Mesenchymal stem cell (in vitro differentiated cells and primary cell): Measurements from ENCODE around the gene CIDEC.

Experiments
- DNase-seq: peaks from one replicate; pipeline ENCODE4 v3.0.0-alpha.2; 2013
- H2AFZ ChIP-seq: one replicate; pipeline ENCODE4 v1.6.1; 2013; ENCODE audit warnings: low read depth, mild to moderate bottlenecking, control low read depth, inconsistent platforms, low read length, moderate library complexity
- H2AK5ac ChIP-seq: 2 replicates; pipeline ENCODE4 v1.6.1; 2013; ENCODE audit warnings: low read length, moderate library complexity, mild to moderate bottlenecking, inconsistent platforms; ENCODE audit not compliant: severe bottlenecking
- H2BK120ac ChIP-seq: one replicate; pipeline ENCODE4 v1.6.1; 2013; ENCODE audit warnings: low read depth, mild to moderate bottlenecking, inconsistent platforms, low read length, moderate library complexity
- H2BK12ac ChIP-seq, 2 experiments: one replicate each; pipeline ENCODE4 v1.6.1; 2013; ENCODE audit warnings: inconsistent platforms in 2 of 2, low read length in 2 of 2, mild to moderate bottlenecking in 2 of 2, moderate library complexity in 2 of 2, control low read depth in 1 of 2
- H2BK15ac ChIP-seq: one replicate; pipeline ENCODE4 v1.6.1; 2013; ENCODE audit warnings: mild to moderate bottlenecking, low read depth, inconsistent platforms; ENCODE audit not compliant: poor library complexity, severe bottlenecking
- H2BK5ac ChIP-seq: 2 replicates; pipeline ENCODE4 v1.6.1; 2013; ENCODE audit warnings: low read depth, mild to moderate bottlenecking, low read length, control low read depth, inconsistent platforms; ENCODE audit not compliant: poor library complexity, severe bottlenecking
- H3K14ac ChIP-seq, 2 experiments: one replicate each; pipeline ENCODE4 v1.6.1; 2013; ENCODE audit warnings: inconsistent platforms in 2 of 2, low read length in 2 of 2, control low read depth in 1 of 2, mild to moderate bottlenecking in 1 of 2, moderate library complexity in 1 of 2
- H3K18ac ChIP-seq, 2 experiments: one replicate each; pipeline ENCODE4 v1.6.1; 2013; ENCODE audit warnings: inconsistent platforms in 2 of 2, low read length in 2 of 2, control low read depth in 1 of 2, low read depth in 1 of 2, mild to moderate bottlenecking in 1 of 2
- H3K23ac ChIP-seq, 2 experiments: one replicate each; pipeline ENCODE4 v1.6.1; 2013; ENCODE audit warnings: inconsistent platforms in 2 of 2, low read length in 2 of 2, mild to moderate bottlenecking in 2 of 2, moderate library complexity in 2 of 2, control low read depth in 1 of 2
- H3K27ac ChIP-seq: 2 replicates; pipeline ENCODE4 v1.5.1; 2013; ENCODE audit warnings: mild to moderate bottlenecking, moderate library complexity, low read length, control low read depth, inconsistent platforms; ENCODE audit not compliant: poor library complexity, severe bottlenecking
- H3K27me3 ChIP-seq, 2 experiments: 2 replicates each; pipeline versions ENCODE4 v1.6.1 to v1.7.0; 2013; ENCODE audit warnings: low read length in 2 of 2, mild to moderate bottlenecking in 2 of 2, moderate library complexity in 2 of 2, control low read depth in 1 of 2, inconsistent platforms in 1 of 2; ENCODE audit not compliant: control insufficient read depth in 1 of 2, insufficient read depth in 1 of 2
- H3K36me3 ChIP-seq, 2 experiments: 2 replicates each; pipeline versions ENCODE4 v1.6.1 to v1.7.0; 2013; ENCODE audit warnings: low read length in 2 of 2, control low read depth in 1 of 2, inconsistent platforms in 1 of 2, low read depth in 1 of 2, mild to moderate bottlenecking in 1 of 2; ENCODE audit not compliant: insufficient read depth in 2 of 2, control insufficient read depth in 1 of 2
- H3K4ac ChIP-seq, 2 experiments: one replicate each; pipeline ENCODE4 v1.6.1; 2013; ENCODE audit warnings: inconsistent platforms in 2 of 2, low read length in 2 of 2, mild to moderate bottlenecking in 2 of 2, moderate library complexity in 2 of 2, control low read depth in 1 of 2, low read depth in 1 of 2
- H3K4me1 ChIP-seq: 2 replicates; pipeline ENCODE4 v1.6.1; 2013; ENCODE audit warnings: low read depth, low read length, control low read depth; ENCODE audit not compliant: control insufficient read depth, insufficient read depth
- H3K4me2 ChIP-seq: 2 replicates; pipeline ENCODE4 v1.6.1; 2013; ENCODE audit warnings: low read length, mild to moderate bottlenecking, inconsistent platforms; ENCODE audit not compliant: poor library complexity, severe bottlenecking
- H3K4me3 ChIP-seq, 2 experiments: 2 replicates each; pipeline versions ENCODE4 v1.5.1 to v1.7.0; 2013; ENCODE audit warnings: low read length in 2 of 2, mild to moderate bottlenecking in 2 of 2, control low read depth in 1 of 2, low read depth in 1 of 2; ENCODE audit not compliant: insufficient read depth in 1 of 2
- H3K79me1 ChIP-seq: replicated peaks from 2 replicates; pipeline ENCODE4 v1.6.1; 2013; ENCODE audit warnings: mild to moderate bottlenecking, control low read depth, low read length, inconsistent platforms; ENCODE audit not compliant: poor library complexity, severe bottlenecking
- H3K9ac ChIP-seq: 2 replicates; pipeline ENCODE4 v1.7.0; 2013; ENCODE audit warnings: mild to moderate bottlenecking, low read length, moderate library complexity
- H3K9me3 ChIP-seq: 2 replicates; pipeline ENCODE4 v1.7.0; 2013; ENCODE audit warnings: mild to moderate bottlenecking, low read length; ENCODE audit not compliant: control insufficient read depth
- H4K8ac ChIP-seq: one replicate; pipeline ENCODE4 v1.6.1; 2013; ENCODE audit warnings: inconsistent platforms, mild to moderate bottlenecking, low read length, moderate library complexity
- H4K91ac ChIP-seq: one replicate; pipeline ENCODE4 v1.6.1; 2013; ENCODE audit warnings: mild to moderate bottlenecking, low read length, inconsistent platforms
- WGBS: methylation state at CpG from one replicate; pipeline ENCODE4 v1.1.7; 2013; ENCODE audit warnings: mixed read lengths; 5-methylcytosine and 5-hydroxymethylcytosine counted together

CIDEC gene

GRCh38 chr3:9887480-9887879 lies 7.4 kb upstream of the CIDEC start:
- H2BK120ac ChIP-seq = no peak overlapping the region
- H3K27ac ChIP-seq = no peak overlapping the region
- no peak overlapping the region for H3K4me2 ChIP-seq
- no peak overlapping the region for H3K9ac ChIP-seq
- no peak for DNase-seq
- H3K4me1 ChIP-seq = no peaks in the 10 kb centered on the region
- no peak overlapping the region for H3K18ac ChIP-seq
- no peak overlapping the region for H2BK5ac ChIP-seq
- no peaks in the 10 kb centered on the region for H3K27me3 ChIP-seq
- no peak overlapping the region for H2AK5ac ChIP-seq
- no peak overlapping the region for H3K4me3 ChIP-seq
- H3K23ac ChIP-seq = no peak overlapping the region
- no peak overlapping the region for H4K91ac ChIP-seq
- peaks cover 0 to 6% of the 10 kb centered on the region in 2 experiments for H3K36me3 ChIP-seq
- H3K9me3 ChIP-seq = no peaks in the 10 kb centered on the region
- H2AFZ ChIP-seq = no peak overlapping the region
- H3K14ac ChIP-seq = no peak overlapping the region
- no peak overlapping the region for H2BK15ac ChIP-seq
- H3K79me1 ChIP-seq = peaks cover 1% of the 10 kb centered on the region
- H4K8ac ChIP-seq = no peak overlapping the region
- H3K4ac ChIP-seq = no peak overlapping the region
- H2BK12ac ChIP-seq = no peak overlapping the region
- WGBS = 95% methylated on average over 5 of the region's 5 CpGs

- Histone ChIP-seq H3K23ac (no peak overlapping the region), H3K79me1 (no peaks in the 10 kb centered on the region), H3K9me3 (no peaks in the 10 kb centered on the region), H4K8ac (no peak overlapping the region), H3K27ac (no peak overlapping the region), H3K36me3 (no peaks in the 10 kb centered on the region), H3K27me3 (no peaks in the 10 kb centered on the region), H2AK5ac (no peak overlapping the region), H2BK12ac (peak overlapping the region in 1 of 2 experiments; percentile 63), H2AFZ (no peak overlapping the region), H2BK15ac (no peak overlapping the region), H3K4me3 (no peak overlapping the region), H3K4me1 (no peaks in the 10 kb centered on the region), H2BK5ac (no peak overlapping the region), H3K18ac (no peak overlapping the region), H3K4ac (no peak overlapping the region), H3K9ac (no peak overlapping the region), H4K91ac (no peak overlapping the region), H2BK120ac (no peak overlapping the region), H3K4me2 (no peak overlapping the region), H3K14ac (no peak overlapping the region)
- no peak for DNase-seq
Observed at GRCh38 chr3:9886328-9886727, 6.3 kb upstream of the CIDEC start.

GRCh38 chr3:9884555-9885165 lies 4.6 kb upstream of the CIDEC start:
- Histone ChIP-seq H2BK12ac (no peak overlapping the region), H2BK15ac (no peak overlapping the region), H3K14ac (no peak overlapping the region), H3K27ac (no peak overlapping the region), H3K9me3 (no peaks in the 10 kb centered on the region), H3K4me1 (no peaks in the 10 kb centered on the region), H2BK120ac (no peak overlapping the region), H3K36me3 (no peaks in the 10 kb centered on the region), H2AK5ac (no peak overlapping the region), H3K9ac (peak overlapping the region; percentile 63), H3K4me2 (no peak overlapping the region), H3K27me3 (no peaks in the 10 kb centered on the region), H3K4me3 (no peak overlapping the region), H3K18ac (peak overlapping the region; percentile 52 to 70), H4K91ac (no peak overlapping the region), H2BK5ac (no peak overlapping the region), H4K8ac (no peak overlapping the region), H3K4ac (no peak overlapping the region), H2AFZ (peak overlapping the region; percentile 53), H3K79me1 (no peaks in the 10 kb centered on the region), H3K23ac (no peak overlapping the region)
- 30% methylated on average over 8 of the region's 11 CpGs for WGBS
- peak; percentile 93 for DNase-seq

GRCh38 chr3:9883706-9884554 lies 3.9 kb upstream of the CIDEC start:
- H3K4me3 ChIP-seq = peak overlapping the region in 1 of 2 experiments; percentile 26
- no peak overlapping the region for H2BK5ac ChIP-seq
- no peak overlapping the region for H2BK120ac ChIP-seq
- H3K79me1 ChIP-seq = no peaks in the 10 kb centered on the region
- peak overlapping the region; percentile 63 for H3K9ac ChIP-seq
- H3K18ac ChIP-seq = peak overlapping the region; percentile 23 to 52
- H3K27me3 ChIP-seq = no peaks in the 10 kb centered on the region
- 56% methylated on average over 6 of the region's 7 CpGs for WGBS
- H3K9me3 ChIP-seq = no peaks in the 10 kb centered on the region
- H2AK5ac ChIP-seq = no peak overlapping the region
- no peak overlapping the region for H2AFZ ChIP-seq
- no peak overlapping the region for H4K91ac ChIP-seq
- no peak overlapping the region for H2BK12ac ChIP-seq
- DNase-seq = peak; percentile 80
- no peaks in the 10 kb centered on the region for H3K36me3 ChIP-seq
- no peak overlapping the region for H3K23ac ChIP-seq
- H4K8ac ChIP-seq = no peak overlapping the region
- H3K27ac ChIP-seq = no peak overlapping the region
- H3K4me1 ChIP-seq = no peaks in the 10 kb centered on the region
- no peak overlapping the region for H3K14ac ChIP-seq
- no peak overlapping the region for H2BK15ac ChIP-seq
- H3K4me2 ChIP-seq = no peak overlapping the region
- no peak overlapping the region for H3K4ac ChIP-seq
